ENCODE measurements around the gene ZNF598. TPM values are rescaled to one million over a fixed set of nuclear protein-coding genes. Genes with fewer than 3 reads are reported as not detected.
"Not testable (repeated sequence)": the region's sequence is repeated elsewhere in the genome, so short reads cannot be mapped to it uniquely, and the experiment has no call there.

The ZNF598 gene
- polyA plus RNA-seq, 5 donors = 11.9 to 32.1 (median 19.9) TPM

DNA sequence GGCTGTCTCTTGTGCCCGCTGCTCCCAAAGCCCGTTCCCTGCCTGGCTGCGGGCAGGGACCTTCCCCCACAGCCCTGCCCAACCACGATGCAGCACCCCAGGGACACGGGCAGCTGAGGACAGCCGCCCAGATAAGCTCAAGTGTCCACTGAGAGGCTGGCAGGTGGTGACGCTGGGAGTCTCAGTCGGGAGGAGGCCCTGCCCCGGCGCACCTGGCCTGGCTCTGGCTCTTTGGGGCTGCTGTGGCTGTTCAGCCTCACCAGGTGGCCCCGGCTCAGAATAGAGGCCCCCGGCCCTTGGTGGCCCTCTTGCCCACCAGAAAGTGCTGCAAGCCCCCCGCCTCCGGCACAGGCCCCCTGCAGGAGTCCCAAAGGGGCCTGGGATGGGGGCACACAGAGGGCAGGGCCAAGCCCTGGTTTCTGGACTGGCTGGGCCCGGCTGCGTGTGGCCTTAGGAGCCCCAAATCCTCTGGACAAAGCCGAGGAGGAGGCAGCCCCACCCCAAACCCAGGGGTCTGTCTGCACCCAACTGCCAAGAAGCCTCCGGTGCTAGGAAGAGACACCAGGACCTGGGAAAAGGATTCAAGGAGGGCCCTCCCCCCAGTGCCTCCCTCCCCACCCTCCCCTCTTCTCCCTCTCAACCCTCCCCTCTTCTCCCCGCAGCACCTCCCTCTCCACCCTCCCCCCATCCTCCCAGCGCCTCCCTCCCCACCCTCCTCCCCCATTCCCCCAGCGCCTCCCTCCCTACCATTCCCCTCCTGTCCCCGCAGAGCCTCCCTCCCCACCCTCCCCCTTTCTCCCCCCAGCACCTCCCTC is 32.8 kb upstream of the ZNF598 start:
- DNase-seq = no peak

DNA sequence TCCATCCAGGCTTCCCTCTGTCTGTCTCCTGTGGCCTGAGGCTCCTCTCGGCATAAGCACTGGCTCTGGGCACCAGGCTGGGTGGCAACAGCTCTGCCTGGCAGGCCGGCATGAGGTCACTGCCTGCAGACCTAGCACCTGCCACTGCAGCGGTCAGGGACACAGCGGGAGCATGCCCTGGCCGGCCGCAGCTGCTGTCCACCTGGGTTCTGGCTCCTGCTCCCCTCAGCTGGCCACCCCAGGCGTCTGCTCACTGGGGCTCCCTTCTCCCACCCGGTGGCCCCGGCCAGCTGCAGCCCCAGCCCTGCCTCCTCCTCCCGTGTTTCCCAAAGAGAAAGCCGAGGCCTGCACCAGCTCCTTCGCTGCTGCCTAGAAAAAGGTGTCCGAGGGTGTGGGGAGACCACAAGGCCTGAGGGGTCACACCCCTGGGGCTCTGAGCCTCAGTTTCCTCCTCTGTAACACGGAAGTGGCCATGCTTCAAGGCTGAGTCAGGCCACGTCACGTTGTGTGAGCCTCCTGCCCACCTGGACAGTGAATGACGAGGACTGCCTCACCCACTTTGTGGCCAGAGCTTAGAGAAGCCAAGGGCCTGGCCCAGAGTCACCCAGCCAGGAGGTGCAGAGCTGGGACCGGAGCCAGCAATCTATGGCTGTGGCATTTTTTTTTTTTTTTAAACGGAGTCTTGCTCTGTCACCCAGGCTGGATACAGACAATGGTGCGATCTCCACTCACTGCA is 31.3 kb upstream of the ZNF598 start:
- DNase-seq = no peak

DNA sequence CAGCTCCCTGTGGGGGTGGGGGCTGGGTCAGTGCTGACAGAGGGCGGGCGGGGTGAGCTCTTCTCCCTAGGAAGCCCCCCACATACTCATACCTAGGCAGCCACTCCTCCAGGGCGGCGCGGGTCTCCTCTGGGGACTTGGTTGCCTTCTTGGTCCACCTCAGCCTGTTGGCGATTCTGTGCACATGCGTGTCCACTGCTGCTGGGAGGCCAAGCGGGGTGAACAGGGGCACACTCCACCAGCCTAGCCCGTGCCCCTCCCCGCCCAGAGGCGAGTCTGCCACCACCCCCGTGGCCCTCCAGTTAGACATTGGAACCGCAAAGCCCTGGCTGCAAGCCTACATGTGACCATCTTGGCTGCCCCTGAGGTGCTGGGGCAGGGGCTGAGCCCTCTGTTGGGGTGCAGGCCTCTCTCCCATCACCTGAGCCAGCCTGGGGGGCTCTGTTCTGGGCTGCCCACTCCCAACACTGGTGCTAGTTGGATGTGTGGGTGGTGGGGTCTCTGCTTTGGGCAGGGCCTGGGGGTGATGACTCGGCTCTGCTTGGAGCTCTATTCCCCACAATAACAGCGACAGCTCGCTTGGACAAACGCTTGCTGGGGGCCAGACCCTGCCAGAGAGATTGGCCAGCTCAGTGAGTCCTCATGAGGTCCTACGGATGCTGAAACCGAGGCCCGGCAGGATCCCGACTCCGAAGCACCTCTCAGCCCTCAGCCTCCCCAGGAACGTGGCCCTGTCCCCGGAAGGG is 30.6 kb upstream of the ZNF598 start:
- DNase-seq = no peak

DNA sequence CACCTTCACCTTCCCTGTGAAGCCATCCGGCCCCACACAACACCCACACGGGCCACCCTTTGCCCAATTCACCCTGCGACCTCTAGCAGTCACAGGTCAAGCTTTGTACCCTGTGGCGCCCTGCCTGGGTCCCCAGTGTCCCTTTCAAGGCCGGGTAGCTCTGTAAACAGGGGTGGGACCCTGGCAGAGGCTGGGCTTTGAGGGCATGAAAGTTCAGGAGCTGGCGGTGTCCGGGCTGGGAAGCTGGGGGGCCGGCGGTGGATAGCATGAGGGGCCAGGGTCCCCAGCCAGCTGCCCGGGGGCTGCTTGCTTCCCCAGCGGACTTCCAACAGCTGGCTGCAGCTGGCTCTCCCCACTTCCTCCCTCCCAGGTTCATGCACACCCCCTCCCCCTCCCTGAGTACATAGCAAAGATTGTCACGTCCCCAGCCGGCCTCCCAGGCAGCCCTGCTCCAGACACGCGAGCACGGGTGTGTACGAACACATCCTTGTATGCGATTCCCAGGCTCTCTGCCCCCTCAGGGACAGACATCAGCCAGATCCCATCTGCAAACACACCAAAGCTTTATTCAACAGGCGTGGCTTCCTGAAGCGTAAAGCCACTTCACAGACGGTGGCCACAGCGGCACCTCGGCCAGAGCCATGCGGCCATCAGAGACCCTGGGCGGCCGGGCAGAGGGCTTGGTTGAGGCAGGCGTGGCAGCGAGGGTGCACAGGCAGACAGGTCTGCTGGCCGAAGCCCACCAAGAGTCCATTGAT is 29.8 kb upstream of the ZNF598 start:
- peak; percentile 98 for DNase-seq

DNA sequence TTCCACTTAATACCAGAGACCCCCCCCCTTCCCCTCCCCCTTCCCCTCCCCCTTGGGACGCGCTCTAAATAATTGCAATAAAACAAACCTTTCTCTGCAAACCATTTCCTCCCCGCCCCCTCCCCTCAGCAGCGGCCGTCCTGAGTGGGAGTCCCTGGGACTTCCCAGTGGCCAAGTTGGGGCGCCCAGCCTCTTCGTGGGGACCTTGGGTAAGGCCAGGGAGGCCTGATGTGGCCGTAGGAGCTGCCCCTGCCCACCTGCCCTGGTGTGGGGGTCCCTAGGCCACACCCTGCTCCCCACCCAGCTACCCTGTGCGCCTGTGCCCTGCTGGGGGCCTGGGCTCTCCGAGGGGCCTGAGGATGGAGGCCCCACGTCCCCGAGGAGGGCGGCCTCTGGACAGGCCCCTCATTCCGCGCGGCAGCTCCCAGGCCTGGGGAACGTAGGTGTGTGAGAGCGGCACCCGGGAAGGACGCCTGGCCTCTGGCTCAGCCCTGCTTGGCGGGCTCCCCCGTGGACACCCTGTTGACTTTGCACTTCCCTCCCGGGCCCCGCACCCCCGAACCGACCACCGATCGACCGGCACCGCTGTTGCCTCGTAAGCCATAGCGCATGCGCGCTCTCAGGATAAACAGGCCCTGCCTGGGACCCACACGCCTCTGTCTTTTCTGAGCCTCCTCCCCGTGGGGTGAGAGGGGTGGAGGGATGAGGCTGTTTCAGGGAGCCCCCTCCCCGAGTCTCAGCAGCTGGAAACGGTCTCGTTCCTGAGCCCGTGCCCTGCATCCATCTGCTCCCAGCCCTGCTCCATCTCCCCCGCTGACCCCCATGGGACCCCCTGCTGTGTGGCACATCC is 29.0 kb upstream of the ZNF598 start:
- peak; percentile 88 for DNase-seq

DNA sequence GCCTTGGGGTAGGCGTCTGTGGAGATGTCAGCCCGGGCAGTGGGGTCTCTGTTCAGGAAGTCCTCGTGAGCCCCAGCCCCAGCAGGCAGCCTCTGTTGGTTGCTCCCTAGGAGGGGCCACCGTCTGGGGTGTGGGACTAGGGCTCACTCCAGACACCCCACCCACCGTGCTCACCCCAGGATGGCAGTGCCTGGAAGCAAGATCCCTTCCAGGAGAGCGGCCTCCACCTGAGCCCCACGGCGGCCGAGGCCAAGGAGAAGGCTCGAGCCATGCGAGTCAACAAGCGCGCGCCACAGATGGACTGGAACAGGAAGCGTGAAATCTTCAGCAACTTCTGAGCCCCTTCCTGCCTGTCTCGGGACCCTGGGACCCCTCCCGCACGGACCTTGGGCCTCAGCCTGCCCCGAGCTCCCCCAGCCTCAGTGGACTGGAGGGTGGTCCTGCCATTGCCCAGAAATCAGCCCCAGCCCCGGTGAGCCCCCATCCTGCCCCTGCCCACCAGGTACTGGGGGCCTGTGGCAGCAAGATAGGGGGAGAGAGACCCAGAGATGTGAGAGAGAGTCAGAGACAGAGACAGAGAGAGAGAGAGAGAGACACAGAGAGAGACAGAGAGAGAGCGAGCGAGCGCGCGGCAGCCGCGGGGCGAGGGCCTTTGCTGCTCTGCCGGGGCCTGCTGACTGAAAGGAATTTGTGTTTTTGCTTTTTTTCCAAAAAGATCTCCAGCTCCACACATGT is 28.2 kb upstream of the ZNF598 start:
- no peak for DNase-seq

DNA sequence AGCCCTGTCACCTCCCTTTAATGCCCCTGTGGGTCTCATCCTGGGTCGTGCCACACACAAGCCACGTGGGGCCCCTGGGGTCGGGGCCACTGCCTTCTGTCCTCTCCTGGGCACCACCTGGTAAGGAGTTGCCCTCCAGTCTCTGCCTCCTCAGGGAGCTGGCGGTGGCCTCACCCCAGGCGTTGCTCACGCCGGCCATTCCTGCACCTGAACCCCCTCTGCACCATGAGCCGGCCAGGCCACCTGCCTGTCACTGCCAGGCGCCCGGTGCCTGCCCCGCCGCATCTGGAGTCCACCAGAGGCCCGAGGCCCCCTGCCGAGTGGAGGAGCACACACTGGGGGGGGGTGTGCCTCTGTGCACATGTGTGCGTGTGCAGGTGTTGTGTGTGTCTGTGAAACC is 27.5 kb upstream of the ZNF598 start:
- no peak for DNase-seq

DNA sequence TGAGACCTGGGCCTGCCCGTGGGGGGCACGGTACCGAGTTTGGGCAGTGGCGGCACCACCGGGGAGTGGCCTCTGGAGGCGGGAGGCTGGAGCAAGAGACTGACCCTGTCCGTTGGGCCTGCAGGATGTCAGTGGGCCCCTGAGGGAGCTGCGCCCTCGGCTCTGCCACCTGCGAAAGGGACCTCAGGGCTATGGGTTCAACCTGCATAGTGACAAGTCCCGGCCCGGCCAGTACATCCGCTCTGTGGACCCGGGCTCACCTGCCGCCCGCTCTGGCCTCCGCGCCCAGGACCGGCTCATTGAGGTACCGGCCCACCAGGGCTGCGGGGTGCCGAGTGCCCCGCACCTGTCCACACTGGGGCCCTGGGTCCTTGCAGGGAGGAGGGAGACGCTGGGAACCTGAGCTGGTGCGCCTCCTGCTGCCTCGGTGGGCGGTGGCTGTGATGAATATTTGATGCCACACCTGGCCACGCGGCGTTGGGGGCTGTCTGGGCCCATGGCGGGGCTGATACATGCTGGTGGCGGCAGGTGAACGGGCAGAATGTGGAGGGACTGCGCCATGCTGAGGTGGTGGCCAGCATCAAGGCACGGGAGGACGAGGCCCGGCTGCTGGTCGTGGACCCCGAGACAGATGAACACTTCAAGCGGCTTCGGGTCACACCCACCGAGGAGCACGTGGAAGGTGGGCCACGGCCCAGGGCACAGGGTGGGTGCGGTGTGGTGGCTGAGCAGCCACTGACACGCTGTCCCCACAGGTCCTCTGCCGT is 26.8 kb upstream of the ZNF598 start:
- no peak for DNase-seq

DNA sequence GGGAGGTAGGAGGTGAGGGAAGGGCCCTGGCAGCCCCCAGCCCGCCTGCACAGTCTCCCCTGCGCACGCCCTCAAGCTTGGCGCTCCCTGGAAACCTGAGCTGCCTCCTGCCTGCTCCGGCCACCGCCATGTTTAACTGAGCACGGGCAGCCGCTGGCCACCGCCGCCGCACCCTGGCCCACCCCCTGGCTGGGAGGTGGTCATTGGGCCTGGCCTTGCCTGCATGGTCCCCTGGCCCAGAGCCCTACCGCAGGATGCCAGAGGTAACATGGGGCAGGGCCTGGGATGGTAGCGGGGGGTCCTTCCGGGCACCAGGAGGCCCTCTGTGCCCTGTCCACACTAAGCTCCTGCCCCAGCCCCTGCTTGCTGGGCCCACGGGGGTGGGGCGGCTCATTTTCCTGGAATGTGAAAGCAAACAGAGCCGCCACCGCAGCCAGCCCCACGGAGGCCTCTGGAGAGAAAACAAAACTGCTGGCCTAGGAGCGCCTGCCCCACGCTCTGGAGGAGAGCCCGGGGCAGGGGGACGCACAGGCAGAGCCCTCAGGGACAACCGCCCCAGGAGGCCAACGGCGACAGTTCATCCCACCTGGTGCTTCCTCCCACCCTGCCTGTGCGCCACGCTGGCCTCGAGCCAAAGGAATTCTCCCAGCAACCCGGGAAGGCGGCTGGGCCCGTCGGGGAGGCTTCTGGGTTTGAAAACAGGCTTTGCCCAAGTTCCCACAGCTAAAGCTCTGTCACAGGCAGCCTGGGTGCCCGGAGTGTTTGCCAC is 26.0 kb upstream of the ZNF598 start:
- DNase-seq = peak; percentile 69 to 74

DNA sequence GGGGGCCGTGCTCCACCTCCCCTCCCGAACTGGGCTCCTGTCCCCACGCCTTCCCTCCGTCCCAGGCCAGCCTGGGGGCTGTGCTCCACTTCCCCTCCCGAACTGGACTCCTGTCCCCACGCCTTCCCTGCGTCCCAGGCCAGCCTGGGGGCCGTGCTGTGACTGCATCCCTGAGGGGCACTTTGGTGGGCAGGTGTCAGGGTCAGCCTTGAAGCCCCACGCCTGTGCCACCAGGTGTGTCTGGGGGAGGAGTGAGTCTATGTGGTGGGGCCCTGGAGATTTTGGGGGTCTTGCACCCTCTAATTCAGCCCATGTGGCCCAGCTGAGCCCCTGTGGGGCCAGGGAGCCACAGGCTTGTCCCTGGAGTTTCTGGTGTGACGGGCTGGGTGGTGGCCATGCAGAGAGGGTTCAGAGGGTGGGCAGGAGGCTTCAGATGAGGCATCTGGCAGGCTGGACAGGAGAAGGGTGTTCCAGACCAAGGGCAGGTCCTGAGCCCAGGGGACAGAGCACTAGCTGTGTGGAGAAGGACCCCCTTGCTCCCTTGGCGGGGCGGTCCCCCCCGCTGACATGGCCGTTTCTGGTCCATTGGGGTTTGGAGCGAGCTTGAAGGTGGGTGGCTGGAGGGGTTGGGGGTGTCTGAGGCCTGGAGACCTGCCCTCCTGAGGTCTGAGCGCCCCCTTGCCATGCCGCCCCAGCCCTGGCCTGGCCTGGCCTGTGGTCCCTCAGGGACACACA is 25.2 kb upstream of the ZNF598 start:
- DNase-seq = no peak

DNA sequence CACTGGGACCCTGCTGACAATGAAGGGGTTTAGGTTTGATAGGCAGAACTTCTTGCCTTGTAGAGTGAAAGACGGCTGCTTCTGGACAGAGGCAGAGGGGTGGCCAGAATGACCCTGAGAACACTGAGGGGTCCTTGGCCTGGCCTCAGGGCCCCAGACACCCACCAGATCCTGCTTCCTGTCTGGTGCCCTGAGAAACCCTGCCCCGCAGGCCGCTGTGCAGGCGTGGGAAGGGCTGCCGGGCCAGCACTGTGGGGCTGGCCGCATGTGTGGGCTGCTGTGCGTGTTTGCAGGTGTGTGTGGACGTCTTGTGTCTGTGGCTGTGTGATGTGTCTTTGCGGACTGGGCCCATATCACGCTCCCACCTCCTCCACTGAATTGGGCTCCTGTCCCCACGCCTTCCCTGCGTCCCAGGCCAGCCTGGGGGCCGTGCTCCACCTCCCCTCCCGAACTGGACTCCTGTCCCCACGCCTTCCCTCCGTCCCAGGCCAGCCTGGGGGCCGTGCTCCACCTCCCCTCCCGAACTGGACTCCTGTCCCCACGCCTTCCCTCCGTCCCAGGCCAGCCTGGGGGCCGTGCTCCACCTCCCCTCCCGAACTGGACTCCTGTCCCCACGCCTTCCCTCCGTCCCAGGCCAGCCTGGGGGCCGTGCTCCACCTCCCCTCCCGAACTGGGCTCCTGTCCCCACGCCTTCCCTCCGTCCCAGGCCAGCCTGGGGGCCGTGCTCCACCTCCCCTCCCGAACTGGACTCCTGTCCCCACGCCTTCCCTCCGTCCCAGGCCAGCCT is 24.5 kb upstream of the ZNF598 start:
- not testable (repeated sequence) for DNase-seq

DNA sequence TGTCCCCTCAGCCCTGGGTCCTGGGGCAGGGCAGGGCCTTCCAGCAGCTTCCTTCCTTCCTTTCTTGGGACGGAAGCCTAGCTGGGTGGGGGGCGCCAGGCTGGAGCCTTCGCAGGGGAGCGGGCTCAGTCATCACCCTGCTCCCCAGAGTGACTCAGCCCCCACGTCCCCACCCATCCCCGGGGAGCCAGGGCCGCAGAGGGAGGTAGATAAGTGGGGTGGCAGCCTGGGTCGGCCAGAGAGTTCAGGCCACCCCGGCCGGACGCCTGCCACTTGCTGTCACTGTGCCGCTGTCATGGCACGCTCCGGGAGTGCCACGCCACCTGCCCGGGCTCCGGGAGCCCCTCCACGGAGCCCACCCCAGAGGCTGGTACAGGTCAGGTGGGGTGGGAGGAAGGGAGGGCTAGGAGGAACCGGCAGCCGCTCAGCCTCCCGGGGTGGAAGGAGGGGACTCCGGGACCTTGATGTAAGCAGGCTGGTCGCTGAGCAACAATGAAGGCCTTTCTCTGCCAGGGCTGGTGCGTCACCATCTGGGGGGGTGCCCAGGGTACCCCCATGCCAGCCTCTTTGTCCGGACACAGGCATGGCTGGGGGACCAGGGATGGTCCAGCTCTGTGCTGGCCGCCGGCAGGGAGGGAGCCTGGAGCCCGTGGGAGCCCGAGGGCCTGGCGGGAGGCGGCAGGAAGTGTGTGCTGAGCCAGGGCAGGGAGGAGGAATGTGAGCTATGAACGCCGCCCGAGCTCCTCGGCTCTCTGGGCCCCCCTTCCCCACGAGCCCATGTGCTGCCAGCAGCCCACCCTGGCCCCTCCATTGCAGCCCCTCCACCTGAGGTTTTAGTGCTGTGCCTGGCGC is 23.7 kb upstream of the ZNF598 start:
- DNase-seq = peak in 1 of 2 donors; percentile 63

DNA sequence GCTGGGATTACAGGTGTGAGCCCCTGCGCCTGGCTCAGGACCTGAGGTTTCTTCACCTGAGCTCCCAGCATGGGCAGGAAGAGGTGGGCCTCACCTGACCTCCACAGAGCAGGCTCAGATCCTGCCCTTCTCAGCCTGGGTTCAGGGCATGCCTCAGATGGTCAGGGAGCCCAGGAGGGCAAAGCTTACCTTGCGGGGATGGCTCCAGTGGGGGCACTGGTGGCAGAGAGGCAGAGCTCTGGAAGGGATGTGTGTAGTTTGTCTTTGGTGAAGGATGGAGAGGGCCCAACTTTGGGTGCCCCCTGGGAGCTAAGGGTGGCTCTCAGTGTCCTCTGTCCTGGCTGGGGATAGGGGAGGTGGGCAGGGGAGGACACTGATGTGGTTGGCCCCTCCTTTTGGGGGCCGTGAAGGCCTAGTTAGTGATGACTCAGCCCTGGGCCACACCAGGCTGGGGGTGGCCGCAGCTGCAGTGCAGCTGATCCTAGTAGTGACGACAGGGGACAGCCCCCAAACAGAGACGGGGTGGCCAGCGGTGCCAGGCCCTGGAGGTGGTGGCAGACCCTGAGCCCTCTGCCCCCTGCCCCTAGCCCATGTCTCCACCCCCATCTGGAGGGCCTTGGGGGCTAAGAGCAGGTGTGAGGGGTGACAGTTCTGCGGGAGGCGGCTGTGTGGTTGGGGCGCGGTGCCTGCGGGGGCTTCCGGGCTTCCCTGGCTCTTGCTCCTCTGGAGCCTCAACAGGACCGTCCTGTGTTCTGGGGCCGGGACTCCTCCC is 22.9 kb upstream of the ZNF598 start:
- DNase-seq = no peak

DNA sequence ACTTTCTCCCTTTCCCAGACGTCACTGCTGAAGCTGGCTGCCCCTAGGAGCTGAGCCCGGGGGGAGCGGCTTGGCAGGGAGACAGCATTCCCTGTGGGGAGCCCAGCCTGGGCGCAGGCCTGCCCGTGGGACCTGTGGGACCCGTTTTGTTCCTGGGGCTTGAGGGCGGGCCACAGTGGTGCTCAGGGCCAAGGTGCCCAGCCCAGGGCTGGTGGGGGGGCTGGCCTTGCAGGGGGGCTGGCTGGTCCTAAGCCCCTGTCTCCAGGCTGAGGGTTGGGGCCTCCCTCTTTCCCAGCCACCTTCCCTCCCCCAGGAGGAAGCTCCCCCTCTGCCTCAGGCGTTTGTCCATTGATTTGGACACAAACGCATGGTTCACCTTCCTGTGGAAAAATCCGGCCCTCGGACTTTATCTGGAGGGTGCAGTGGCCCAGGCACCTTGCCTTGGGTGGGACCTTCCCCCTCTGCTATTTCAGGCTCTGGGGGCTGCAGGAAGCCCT is 21.5 kb upstream of the ZNF598 start:
- DNase-seq = no peak

DNA sequence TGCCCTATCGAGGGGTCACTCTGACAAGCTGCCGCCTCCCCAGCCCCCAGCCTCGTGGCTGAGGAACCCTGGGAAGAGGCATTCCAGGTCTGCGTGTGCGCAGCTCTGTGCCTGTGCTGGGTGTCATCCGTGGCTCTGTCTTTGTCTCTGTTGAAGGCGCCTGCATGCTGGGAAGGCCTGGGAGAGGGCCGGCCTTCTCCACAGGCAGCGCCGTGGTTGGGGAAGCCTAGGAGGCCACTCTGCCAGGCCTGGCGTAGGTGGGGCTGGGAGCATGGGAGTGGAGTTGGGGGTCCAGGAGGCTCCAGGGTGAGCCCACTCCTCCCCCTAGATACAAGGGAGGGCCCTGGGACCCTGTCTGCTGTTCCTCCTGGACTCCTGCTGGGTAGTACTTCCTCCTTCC is 20.4 kb upstream of the ZNF598 start:
- no peak for DNase-seq

Measured in right lung (tissue), 5 donors.